SU-DHL-6 (cell line): Measurements from ENCODE around the gene USP28.
A peak's percentile ranks its signal among the peaks of the same experiment; 100 is the strongest.
"Not testable (repeated sequence)": the region's sequence is repeated elsewhere in the genome, so short reads cannot be mapped to it uniquely, and the experiment has no call there.

Source experiments
- H2AFZ ChIP-seq: fragments of 200-600 bp; sonication (generic); 2 replicates; pipeline ENCODE4 v1.6.1; 2014; ENCODE audit warnings: low read depth, mild to moderate bottlenecking, moderate library complexity, mixed read lengths, antibody characterized with exemption, low read length; ENCODE audit not compliant: severe bottlenecking
- H3F3A ChIP-seq: fragments of 200-600 bp; shearing (Covaris generic); 2 replicates; pipeline ENCODE4 v1.6.0; 2016; ENCODE audit warnings: antibody characterized with exemption, mild to moderate bottlenecking; ENCODE audit not compliant: insufficient read depth
- H3K27ac ChIP-seq: fragments of 200-600 bp; sonication (generic); 2 replicates; pipeline ENCODE4 v1.5.1; 2016; ENCODE audit warnings: low read depth, mild to moderate bottlenecking, low read length, moderate library complexity, mixed read lengths
- H3K27me3 ChIP-seq: fragments of 200-600 bp; sonication (generic), shearing (Covaris generic); 2 replicates; pipeline ENCODE4 v1.6.0; 2014; ENCODE audit warnings: mild to moderate bottlenecking, low read length
- H3K36me3 ChIP-seq: fragments of 200-600 bp; sonication (generic); 2 replicates; pipeline ENCODE4 v1.6.1; 2014; ENCODE audit warnings: mild to moderate bottlenecking, low read length, mixed read lengths
- H3K4me2 ChIP-seq: fragments of 300-600, 200-600 bp; shearing (Covaris generic), sonication (generic); 2 replicates; pipeline ENCODE4 v1.6.0; 2014; ENCODE audit warnings: low read length, low read depth, mild to moderate bottlenecking; ENCODE audit not compliant: poor library complexity, severe bottlenecking
- H3K4me3 ChIP-seq: fragments of 200-600 bp; sonication (generic); 2 replicates; pipeline ENCODE4 v1.5.1; 2014; ENCODE audit warnings: antibody characterized with exemption, low read length, mild to moderate bottlenecking, mixed read lengths; ENCODE audit not compliant: insufficient read depth, poor library complexity, severe bottlenecking
- H3K79me2 ChIP-seq: fragments of 200-600 bp; sonication (generic); 2 replicates; pipeline ENCODE4 v1.6.1; 2014; ENCODE audit warnings: mild to moderate bottlenecking, low read length, moderate library complexity; ENCODE audit not compliant: insufficient read depth
- H3K9ac ChIP-seq: fragments of 200-600 bp; sonication (generic); 2 replicates; pipeline ENCODE4 v1.7.0; 2014; ENCODE audit warnings: mild to moderate bottlenecking, low read length
- H3K9me2 ChIP-seq: fragments of 200-600 bp; sonication (generic); replicated peaks from 2 replicates; pipeline ENCODE4 v1.6.1; 2014; ENCODE audit warnings: low read length; ENCODE audit not compliant: insufficient read depth
- H3K9me3 ChIP-seq: fragments of 200-600 bp; sonication (generic); 2 replicates; pipeline ENCODE4 v1.6.1; 2014; ENCODE audit warnings: low read length, mixed read lengths; ENCODE audit not compliant: insufficient read depth
- H4K20me1 ChIP-seq: fragments of 200-600 bp; sonication (generic); 2 replicates; pipeline ENCODE4 v1.6.1; 2014; ENCODE audit warnings: low read depth, mild to moderate bottlenecking, antibody characterized with exemption, low read length, moderate library complexity, mixed read lengths
- EZH2phosphoT487 ChIP-seq: fragments of 200-600 bp; sonication (generic), shearing (Covaris generic); conservative IDR thresholded peaks from 2 replicates; pipeline ENCODE4 v1.6.1; 2018; ENCODE audit warnings: mild to moderate bottlenecking, antibody characterized with exemption, low read length, moderate library complexity, mixed read lengths
- TF ChIP-seq, protein P1 (sequence below): fragments of 200-600 bp; sonication (generic); IDR thresholded peaks from one replicate; pipeline ENCODE4 v1.5.1; 2017; ENCODE audit warnings: antibody characterized with exemption, mild to moderate bottlenecking, low read length, moderate library complexity; ENCODE audit not compliant: insufficient read depth, poor library complexity, severe bottlenecking

The USP28 gene

DNA sequence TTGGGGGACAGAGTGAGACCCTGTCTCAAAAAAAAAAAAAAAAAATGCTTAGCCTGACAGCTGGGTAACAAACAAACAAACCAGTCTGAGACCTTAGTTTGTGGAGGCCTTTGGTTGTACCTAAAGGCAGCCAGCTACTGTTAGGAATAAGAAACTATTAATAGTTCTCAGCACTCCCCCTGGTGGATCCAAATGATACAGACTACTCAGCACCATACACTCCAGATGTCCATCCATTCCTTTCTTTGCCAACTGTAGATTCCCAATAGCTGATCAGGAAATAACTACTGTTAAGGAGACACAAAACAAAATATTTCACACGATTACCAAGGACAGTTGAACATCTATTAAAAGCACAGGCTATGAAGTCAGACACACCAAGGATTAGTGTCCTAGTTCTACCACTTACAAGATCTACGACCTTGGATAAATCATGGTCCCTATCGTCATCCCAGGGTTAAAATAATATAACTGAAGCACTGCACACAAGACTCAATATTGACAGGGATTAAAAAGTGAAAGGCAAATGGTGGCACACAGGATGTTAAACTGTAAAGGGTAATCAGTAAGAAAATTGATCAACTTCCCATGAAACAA, 78.6 kb downstream of the USP28 start:
- TF ChIP-seq, protein P1, sequence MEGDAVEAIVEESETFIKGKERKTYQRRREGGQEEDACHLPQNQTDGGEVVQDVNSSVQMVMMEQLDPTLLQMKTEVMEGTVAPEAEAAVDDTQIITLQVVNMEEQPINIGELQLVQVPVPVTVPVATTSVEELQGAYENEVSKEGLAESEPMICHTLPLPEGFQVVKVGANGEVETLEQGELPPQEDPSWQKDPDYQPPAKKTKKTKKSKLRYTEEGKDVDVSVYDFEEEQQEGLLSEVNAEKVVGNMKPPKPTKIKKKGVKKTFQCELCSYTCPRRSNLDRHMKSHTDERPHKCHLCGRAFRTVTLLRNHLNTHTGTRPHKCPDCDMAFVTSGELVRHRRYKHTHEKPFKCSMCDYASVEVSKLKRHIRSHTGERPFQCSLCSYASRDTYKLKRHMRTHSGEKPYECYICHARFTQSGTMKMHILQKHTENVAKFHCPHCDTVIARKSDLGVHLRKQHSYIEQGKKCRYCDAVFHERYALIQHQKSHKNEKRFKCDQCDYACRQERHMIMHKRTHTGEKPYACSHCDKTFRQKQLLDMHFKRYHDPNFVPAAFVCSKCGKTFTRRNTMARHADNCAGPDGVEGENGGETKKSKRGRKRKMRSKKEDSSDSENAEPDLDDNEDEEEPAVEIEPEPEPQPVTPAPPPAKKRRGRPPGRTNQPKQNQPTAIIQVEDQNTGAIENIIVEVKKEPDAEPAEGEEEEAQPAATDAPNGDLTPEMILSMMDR: peak; percentile 56
- no peak for TF ChIP-seq EZH2phosphoT487
- no peak overlapping the region for H2AFZ ChIP-seq
- no peaks in the 10 kb centered on the region for H3K27me3 ChIP-seq
- no peaks in the 10 kb centered on the region for H3K9me3 ChIP-seq
- no peak overlapping the region for H3K4me3 ChIP-seq
- 0 out of 2 replicates have a peak, but pooled peaks cover 3% of the 10 kb centered on the region for H3K36me3 ChIP-seq
- H3F3A ChIP-seq: no peaks in the 10 kb centered on the region
- no peak overlapping the region for H3K27ac ChIP-seq
- H3K4me2 ChIP-seq: no peak overlapping the region
- H3K9ac ChIP-seq: no peak overlapping the region
- H3K79me2 ChIP-seq: no peaks in the 10 kb centered on the region
- no peaks in the 10 kb centered on the region for H3K9me2 ChIP-seq
- H4K20me1 ChIP-seq: no peaks in the 10 kb centered on the region

DNA sequence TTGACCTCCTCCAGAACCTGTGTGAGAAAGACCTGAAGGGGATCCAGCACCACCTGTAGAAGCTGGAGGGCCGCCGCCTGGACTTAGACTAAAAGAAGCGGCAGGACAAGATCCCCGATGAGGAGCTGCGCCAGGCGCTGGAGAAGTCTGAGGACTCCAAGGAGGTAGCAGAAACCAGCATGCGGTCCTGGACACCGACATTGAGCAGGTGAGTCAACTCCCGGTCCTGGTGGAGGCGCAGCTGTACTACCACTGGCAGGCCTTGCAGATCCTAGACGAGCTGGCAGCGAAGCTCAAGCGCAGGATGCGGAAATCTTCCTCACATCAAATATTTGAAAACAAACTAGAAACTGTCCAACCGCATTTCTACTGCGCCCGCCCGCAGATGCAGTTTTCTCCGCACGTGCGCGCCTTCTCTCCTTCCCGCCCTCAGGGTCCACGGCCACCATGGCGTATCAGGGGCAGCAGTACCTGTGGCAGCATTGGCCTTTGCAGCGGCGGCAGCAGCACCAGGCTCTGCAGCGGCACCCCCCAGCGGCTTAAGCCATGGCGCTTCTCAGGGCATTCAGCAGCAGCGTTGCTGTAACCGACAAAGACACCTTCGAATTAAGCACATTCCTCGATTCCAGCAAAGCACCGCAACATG, 85.6 kb downstream of the USP28 start:
- Histone ChIP-seq H3K27ac (no peak overlapping the region), H3K9me2 (no peaks in the 10 kb centered on the region), H3K36me3 (no peaks in the 10 kb centered on the region), H3K27me3 (no peaks in the 10 kb centered on the region), H3K4me3 (no peak overlapping the region), H3K79me2 (no peaks in the 10 kb centered on the region), H3K9me3 (no peaks in the 10 kb centered on the region), H3F3A (no peaks in the 10 kb centered on the region), H3K4me2 (no peak overlapping the region), H3K9ac (no peak overlapping the region), H2AFZ (no peak overlapping the region), H4K20me1 (no peaks in the 10 kb centered on the region)
- TF ChIP-seq, protein P1: no peak
- no peak for TF ChIP-seq EZH2phosphoT487

DNA sequence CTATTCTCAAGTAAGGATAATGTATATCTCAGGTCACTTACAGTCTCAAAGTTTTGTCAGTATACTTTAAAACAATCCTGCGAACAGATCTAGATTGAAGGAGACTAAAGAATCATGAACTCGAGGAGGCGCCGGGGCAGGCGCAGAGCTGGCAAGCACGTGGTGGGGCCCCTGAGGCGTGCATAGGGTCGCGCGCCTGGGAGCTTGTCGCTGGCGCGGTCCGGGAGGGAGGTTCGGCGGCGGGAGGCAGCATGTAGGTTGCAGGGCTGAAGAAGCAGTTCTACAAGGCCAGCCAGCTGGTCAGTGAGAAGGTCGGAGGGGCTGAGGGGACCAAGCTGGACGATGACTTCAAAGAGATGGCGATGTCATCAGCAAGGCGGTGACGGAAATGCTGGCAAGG, 86.4 kb downstream of the USP28 start:
- not testable (repeated sequence) for H3K36me3 ChIP-seq, H3K9me2 ChIP-seq, H3K79me2 ChIP-seq, H3K9ac ChIP-seq, H4K20me1 ChIP-seq, H3K9me3 ChIP-seq, H3K4me2 ChIP-seq, H2AFZ ChIP-seq, H3F3A ChIP-seq, H3K27ac ChIP-seq, H3K4me3 ChIP-seq, H3K27me3 ChIP-seq

GRCh38 chr11:113782134-113782533, 93.2 kb downstream of the USP28 start:
- H3K9me2 ChIP-seq: no peaks in the 10 kb centered on the region
- H3K4me3 ChIP-seq: no peak overlapping the region
- no peak overlapping the region for H2AFZ ChIP-seq
- H3K27ac ChIP-seq: no peak overlapping the region
- no peaks in the 10 kb centered on the region for H3K79me2 ChIP-seq
- no peaks in the 10 kb centered on the region for H4K20me1 ChIP-seq
- no peak overlapping the region for H3K9ac ChIP-seq
- H3K9me3 ChIP-seq: no peaks in the 10 kb centered on the region
- no peaks in the 10 kb centered on the region for H3K27me3 ChIP-seq
- H3K36me3 ChIP-seq: no peaks in the 10 kb centered on the region
- TF ChIP-seq, protein P1: no peak
- TF ChIP-seq EZH2phosphoT487: no peak
- H3F3A ChIP-seq: no peaks in the 10 kb centered on the region
- no peak overlapping the region for H3K4me2 ChIP-seq
